Ovary (tissue), 3 donors: ENCODE measurements around the gene NPAS3.

Source experiments
- EP300 ChIP-seq: sonication (generic); formaldehyde crosslinking; IDR thresholded peaks from one replicate; pipeline ENCODE4 v1.6.1; 2017; ENCODE audit warnings: antibody characterized with exemption
- POLR2A ChIP-seq: fragments of 450-650 bp; IDR thresholded peaks from one replicate; pipeline ENCODE4 v1.6.1; 2017; ENCODE audit warnings: antibody characterized with exemption, mild to moderate bottlenecking, moderate library complexity
- TF ChIP-seq, protein P1 (sequence below), 3 donors: fragments of 450-650 bp in 2 of 3; fragments of 200-600 bp in 1 of 3; IDR thresholded peaks; one replicate each; pipeline versions ENCODE4 v1.5.1 to v1.8.0; 2016 to 2022; ENCODE audit warnings: antibody characterized with exemption in 3 of 3, mild to moderate bottlenecking in 1 of 3
- donor health status: DM: no; HTN: no; CAD: no.

DNA sequence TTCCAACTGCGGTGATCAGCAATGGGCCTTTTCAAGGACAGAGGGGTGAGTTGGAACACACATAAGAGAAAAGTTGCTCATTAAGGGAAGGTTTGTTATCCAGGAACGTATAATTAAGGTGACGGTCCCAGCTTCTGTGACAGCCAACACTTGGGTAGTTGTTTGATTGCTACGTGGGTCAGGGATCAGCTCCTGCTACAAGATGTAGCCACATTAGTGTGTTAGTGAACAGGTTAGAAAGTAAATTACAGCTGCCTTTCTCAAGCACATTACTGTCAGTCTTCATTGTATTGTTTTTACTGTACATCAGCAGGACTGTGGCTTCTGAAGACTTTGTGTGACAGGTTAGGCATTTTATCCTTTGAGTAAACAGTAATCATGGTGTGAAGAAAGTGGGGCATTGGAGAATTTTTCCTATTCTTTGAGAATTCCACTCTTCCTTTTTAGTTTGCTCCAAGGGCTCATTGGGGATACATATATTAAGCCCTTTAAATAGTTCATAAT, 781.7 kb downstream of the NPAS3 start:
- TF ChIP-seq POLR2A (no peak), EP300 (no peak)
- TF ChIP-seq, protein P1, sequence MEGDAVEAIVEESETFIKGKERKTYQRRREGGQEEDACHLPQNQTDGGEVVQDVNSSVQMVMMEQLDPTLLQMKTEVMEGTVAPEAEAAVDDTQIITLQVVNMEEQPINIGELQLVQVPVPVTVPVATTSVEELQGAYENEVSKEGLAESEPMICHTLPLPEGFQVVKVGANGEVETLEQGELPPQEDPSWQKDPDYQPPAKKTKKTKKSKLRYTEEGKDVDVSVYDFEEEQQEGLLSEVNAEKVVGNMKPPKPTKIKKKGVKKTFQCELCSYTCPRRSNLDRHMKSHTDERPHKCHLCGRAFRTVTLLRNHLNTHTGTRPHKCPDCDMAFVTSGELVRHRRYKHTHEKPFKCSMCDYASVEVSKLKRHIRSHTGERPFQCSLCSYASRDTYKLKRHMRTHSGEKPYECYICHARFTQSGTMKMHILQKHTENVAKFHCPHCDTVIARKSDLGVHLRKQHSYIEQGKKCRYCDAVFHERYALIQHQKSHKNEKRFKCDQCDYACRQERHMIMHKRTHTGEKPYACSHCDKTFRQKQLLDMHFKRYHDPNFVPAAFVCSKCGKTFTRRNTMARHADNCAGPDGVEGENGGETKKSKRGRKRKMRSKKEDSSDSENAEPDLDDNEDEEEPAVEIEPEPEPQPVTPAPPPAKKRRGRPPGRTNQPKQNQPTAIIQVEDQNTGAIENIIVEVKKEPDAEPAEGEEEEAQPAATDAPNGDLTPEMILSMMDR (IDR thresholded peaks at IDR 0.05) = no peak
